Fibroblast of lung (primary cell): ENCODE measurements around the gene CEP41. TPM values are rescaled to one million over a fixed set of nuclear protein-coding genes. Genes with fewer than 3 reads are reported as not detected.
"Not testable (repeated sequence)": the region's sequence is repeated elsewhere in the genome, so short reads cannot be mapped to it uniquely, and the experiment has no call there.

Source experiments
- DNase-seq, 2 donors: peaks; one replicate each; pipeline versions ENCODE4 v3.0.0 to v3.0.0-alpha.2; 2010; ENCODE audit warnings: low read depth in 2 of 2
- H2AFZ ChIP-seq: 2 replicates; pipeline ENCODE4 v1.5.1; 2012; ENCODE audit warnings: low read length, control low read depth, inconsistent platforms
- H3K27ac ChIP-seq: 2 replicates; pipeline ENCODE4 v1.5.1; 2011; ENCODE audit warnings: low read length, control low read depth; ENCODE audit not compliant: insufficient read depth
- H3K27me3 ChIP-seq: 2 replicates; pipeline ENCODE4 v1.5.1; 2011; ENCODE audit warnings: mild to moderate bottlenecking, low read length; ENCODE audit not compliant: control insufficient read depth, insufficient read depth
- H3K36me3 ChIP-seq: 2 replicates; pipeline ENCODE4 v1.5.1; 2011; ENCODE audit warnings: low read length; ENCODE audit not compliant: control insufficient read depth, insufficient read depth
- H3K4me1 ChIP-seq: 2 replicates; pipeline ENCODE4 v1.5.1; 2011; ENCODE audit warnings: low read length; ENCODE audit not compliant: control insufficient read depth, insufficient read depth; ENCODE audit errors: extremely low read depth
- H3K4me2 ChIP-seq: 2 replicates; pipeline ENCODE4 v1.5.1; 2011; ENCODE audit warnings: low read length, control low read depth; ENCODE audit not compliant: insufficient read depth; ENCODE audit errors: extremely low read depth
- H3K4me3 ChIP-seq, 4 experiments: fragments of 200-600 bp in 1 of 4; sonication (generic) in 1 of 4; replicated peaks in 1 of 4; 2 replicates each; pipeline ENCODE4 v1.5.1; 2011 to 2016; ENCODE audit warnings: low read length in 4 of 4, low read depth in 3 of 4, mild to moderate bottlenecking in 3 of 4, control low read depth in 2 of 4, inconsistent platforms in 1 of 4, mixed read lengths in 1 of 4; ENCODE audit not compliant: insufficient read depth in 1 of 4; ENCODE audit errors: control extremely low read depth in 1 of 4
- H3K79me2 ChIP-seq: 2 replicates; pipeline ENCODE4 v1.5.1; 2012; ENCODE audit warnings: mild to moderate bottlenecking, low read length, inconsistent platforms; ENCODE audit not compliant: control insufficient read depth, insufficient read depth
- H3K9ac ChIP-seq: 2 replicates; pipeline ENCODE4 v1.5.1; 2011; ENCODE audit warnings: mild to moderate bottlenecking, low read length, control low read depth; ENCODE audit not compliant: insufficient read depth
- H3K9me3 ChIP-seq: 2 replicates; pipeline ENCODE4 v1.5.1; 2012; ENCODE audit warnings: low read depth, low read length; ENCODE audit not compliant: control insufficient read depth, insufficient read depth
- H4K20me1 ChIP-seq: 2 replicates; pipeline ENCODE4 v1.5.1; 2011; ENCODE audit warnings: low read length; ENCODE audit not compliant: control insufficient read depth, insufficient read depth; ENCODE audit errors: extremely low read depth
- EZH2 ChIP-seq: IDR thresholded peaks from 2 replicates; pipeline ENCODE4 v1.5.1; 2012; ENCODE audit warnings: low read length, control low read depth, mild to moderate bottlenecking; ENCODE audit errors: missing control alignments
- polyA plus RNA-seq, 2 donors: library from polyadenylated mRNA; depleted of rRNA in 1 of 2; stranded (reverse) in 1 of 2; unstranded in 1 of 2; fragments of >200 nt; gene quantifications; 2 replicates each; pipeline ENCODE4 v1.2.1, GENCODE V29; 2011 to 2012; ENCODE audit warnings: missing spikeins in 1 of 2
- total RNA-seq: library from RNA; depleted of rRNA; stranded (reverse); fragments of >200 nt; gene quantifications from 2 replicates; pipeline ENCODE4 v1.2.1, GENCODE V29; 2014
- TF ChIP-seq, protein P1 (sequence below), 2 donors: IDR thresholded peaks in 1 of 2; conservative IDR thresholded peaks in 1 of 2; 1 replicate in 1 of 2; 2 replicates in 1 of 2; pipeline ENCODE4 v1.5.1; 2011 to 2012; ENCODE audit warnings: low read length in 2 of 2, control low read depth in 1 of 2, inconsistent platforms in 1 of 2, low read depth in 1 of 2, mild to moderate bottlenecking in 1 of 2

Gene CEP41
- total and polyA plus RNA-seq, 2 donors (not counting 1 experiment from before 2014, with no cell fraction given), result 8.3 to 24.5 TPM

GRCh38 chr7:130379532-130379920 lies 61.3 kb downstream of the CEP41 start:
- Histone ChIP-seq H3K9ac (no peak overlapping the region), H2AFZ (no peak overlapping the region), H3K27me3 (no peaks in the 10 kb centered on the region), H4K20me1 (no peaks in the 10 kb centered on the region), H3K79me2 (no peaks in the 10 kb centered on the region), H3K36me3 (no peaks in the 10 kb centered on the region), H3K9me3 (no peaks in the 10 kb centered on the region), H3K4me2 (no peak overlapping the region), H3K27ac (no peak overlapping the region), H3K4me1 (no peaks in the 10 kb centered on the region), H3K4me3 (no peak overlapping the region)
- no peak for TF ChIP-seq EZH2
- no peak for DNase-seq

DNA sequence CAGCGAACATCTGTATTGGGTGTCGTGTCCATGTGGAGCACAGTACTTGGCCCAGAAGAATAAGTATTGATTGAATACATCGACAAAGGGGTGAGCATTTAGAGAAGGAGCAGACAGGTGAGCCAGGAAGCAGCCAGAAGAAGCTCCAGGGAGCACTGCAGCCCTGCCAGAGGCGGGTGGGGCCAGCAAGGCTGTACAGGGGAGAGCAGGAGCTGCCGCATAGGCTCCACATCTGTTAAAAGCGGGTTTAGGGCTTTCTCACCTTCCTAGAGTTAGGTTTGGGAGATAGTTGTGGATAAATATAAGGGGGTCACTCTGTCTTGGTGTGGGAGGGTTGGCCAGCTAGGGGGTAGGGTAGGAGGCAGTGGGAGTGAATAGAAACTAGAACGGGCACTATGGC lies 61.8 kb downstream of the CEP41 start:
- Histone ChIP-seq H3K36me3 (no peaks in the 10 kb centered on the region), H3K4me1 (peaks cover 4% of the 10 kb centered on the region), H3K4me3 (no peak overlapping the region), H3K27me3 (no peaks in the 10 kb centered on the region), H3K4me2 (no peak overlapping the region), H3K9ac (no peak overlapping the region), H3K27ac (no peak overlapping the region), H4K20me1 (no peaks in the 10 kb centered on the region), H2AFZ (no peak overlapping the region), H3K9me3 (no peaks in the 10 kb centered on the region), H3K79me2 (no peaks in the 10 kb centered on the region)
- DNase-seq, result no peak
- TF ChIP-seq EZH2, result no peak
- TF ChIP-seq, protein P1, sequence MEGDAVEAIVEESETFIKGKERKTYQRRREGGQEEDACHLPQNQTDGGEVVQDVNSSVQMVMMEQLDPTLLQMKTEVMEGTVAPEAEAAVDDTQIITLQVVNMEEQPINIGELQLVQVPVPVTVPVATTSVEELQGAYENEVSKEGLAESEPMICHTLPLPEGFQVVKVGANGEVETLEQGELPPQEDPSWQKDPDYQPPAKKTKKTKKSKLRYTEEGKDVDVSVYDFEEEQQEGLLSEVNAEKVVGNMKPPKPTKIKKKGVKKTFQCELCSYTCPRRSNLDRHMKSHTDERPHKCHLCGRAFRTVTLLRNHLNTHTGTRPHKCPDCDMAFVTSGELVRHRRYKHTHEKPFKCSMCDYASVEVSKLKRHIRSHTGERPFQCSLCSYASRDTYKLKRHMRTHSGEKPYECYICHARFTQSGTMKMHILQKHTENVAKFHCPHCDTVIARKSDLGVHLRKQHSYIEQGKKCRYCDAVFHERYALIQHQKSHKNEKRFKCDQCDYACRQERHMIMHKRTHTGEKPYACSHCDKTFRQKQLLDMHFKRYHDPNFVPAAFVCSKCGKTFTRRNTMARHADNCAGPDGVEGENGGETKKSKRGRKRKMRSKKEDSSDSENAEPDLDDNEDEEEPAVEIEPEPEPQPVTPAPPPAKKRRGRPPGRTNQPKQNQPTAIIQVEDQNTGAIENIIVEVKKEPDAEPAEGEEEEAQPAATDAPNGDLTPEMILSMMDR (conservative IDR thresholded peaks at IDR 0.05 in 1 of 2, IDR thresholded peaks at IDR 0.05 in 1 of 2; ENCODE audit: low read depth in 1 of 2, low read length in 2 of 2), result no peak

DNA sequence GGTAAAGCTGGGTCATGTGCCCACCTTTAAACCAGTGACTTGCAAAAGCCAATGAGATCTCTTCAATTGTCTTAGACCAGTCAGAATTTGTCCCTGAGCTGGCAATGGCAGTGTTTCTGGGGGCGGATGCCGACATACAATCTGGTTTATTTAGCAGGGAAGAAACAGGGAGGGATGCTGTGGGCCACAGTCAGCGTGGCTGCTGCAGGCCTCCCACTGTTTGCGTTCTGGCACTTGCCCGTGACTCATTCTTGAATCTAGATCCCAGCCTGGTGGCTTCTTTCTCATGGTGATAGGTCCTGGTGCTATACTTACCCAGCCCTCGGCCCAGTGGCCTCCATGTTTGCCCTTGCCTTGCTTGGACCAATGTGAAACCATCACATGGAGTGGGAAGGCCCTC lies 63.6 kb downstream of the CEP41 start:
- H3K36me3 ChIP-seq, result no peaks in the 10 kb centered on the region
- peaks cover 17% of the 10 kb centered on the region for H3K4me1 ChIP-seq
- H3K27me3 ChIP-seq, result no peaks in the 10 kb centered on the region
- DNase-seq, result peak in 1 of 2 donors; percentile 13
- TF ChIP-seq EZH2, result no peak
- TF ChIP-seq, protein P1 (conservative IDR thresholded peaks at IDR 0.05 in 1 of 2, IDR thresholded peaks at IDR 0.05 in 1 of 2; ENCODE audit: low read depth in 1 of 2, low read length in 2 of 2), result no peak
- no peak overlapping the region for H2AFZ ChIP-seq
- H3K9me3 ChIP-seq, result no peaks in the 10 kb centered on the region
- no peak overlapping the region for H3K27ac ChIP-seq
- no peak overlapping the region for H3K9ac ChIP-seq
- no peak overlapping the region for H3K4me2 ChIP-seq
- H3K79me2 ChIP-seq, result no peaks in the 10 kb centered on the region
- no peaks in the 10 kb centered on the region for H4K20me1 ChIP-seq
- no peak overlapping the region for H3K4me3 ChIP-seq

DNA sequence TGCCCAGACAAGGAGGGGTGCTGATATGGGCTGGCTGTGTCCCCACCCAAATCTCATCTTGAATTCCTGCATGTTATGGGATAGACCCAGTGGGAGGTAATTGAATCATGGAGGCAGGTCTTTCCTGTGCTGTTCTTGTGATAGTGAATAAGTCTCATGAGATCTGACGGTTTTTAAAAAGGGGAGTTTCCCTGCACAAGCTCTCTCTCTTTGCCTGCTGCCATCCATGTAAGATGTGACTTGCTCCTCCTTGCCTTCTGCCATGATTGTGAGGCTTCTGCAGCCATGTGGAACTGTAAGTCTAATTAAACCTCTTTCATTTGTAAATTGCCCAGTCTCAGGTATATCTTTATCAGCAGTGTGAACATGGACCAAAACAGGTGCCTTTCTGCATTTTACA lies 64.4 kb downstream of the CEP41 start:
- DNase-seq, H3K27me3 ChIP-seq, H4K20me1 ChIP-seq, H3K79me2 ChIP-seq, H3K36me3 ChIP-seq, H3K4me2 ChIP-seq, H3K9me3 ChIP-seq, H2AFZ ChIP-seq, H3K27ac ChIP-seq, H3K4me3 ChIP-seq, H3K9ac ChIP-seq: not testable (repeated sequence)
- peaks cover 17% of the 10 kb centered on the region for H3K4me1 ChIP-seq
